ENCODE measurements around the gene PCBP3. TPM values are rescaled to one million over a fixed set of nuclear protein-coding genes. Genes with fewer than 3 reads are reported as not detected.

The PCBP3 gene
- total and polyA plus RNA-seq, 2 donors (not counting 3 experiments of a cell fraction or from before 2014, with no cell fraction given): 0.06 to 1.1 TPM

DNA sequence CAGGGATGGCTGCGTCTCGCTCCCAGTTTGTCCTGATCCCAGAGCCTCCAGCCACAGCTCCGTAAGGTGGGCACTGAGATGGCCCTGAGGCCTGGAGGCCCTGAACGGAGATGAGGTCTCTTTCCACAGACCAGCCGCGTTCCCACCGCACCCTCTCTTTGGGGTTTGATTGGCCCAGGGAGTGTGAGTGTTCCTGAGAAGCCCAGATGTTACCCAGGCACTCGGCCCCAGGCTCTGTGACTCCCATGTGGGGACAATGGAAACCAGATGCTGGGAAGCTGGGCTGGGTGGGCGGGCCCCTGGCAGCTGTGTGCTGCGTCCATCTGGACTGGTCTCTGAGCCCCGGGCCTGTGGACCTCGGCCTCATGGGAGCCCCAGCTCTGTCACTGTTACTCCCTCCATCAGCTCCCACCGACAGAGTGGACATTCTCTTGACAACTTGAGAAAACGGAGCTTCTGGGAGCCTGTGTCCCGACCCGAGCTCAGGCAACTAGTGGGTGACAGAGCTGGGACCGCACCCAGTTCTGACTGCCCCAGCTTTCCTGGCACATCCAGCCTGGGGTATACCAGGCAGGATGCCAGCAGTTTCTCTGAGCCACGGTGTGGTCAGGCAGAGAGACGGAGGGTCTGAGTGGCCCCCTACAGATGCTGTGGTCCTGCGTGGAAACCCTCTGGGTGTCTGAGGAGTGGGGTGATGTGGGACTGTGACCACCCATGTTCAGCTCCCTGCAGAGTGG, 328.3 kb downstream of the PCBP3 start:
- Histone ChIP-seq H4K20me1 (replicated peaks; ENCODE audit: control insufficient read depth, extremely low read depth, insufficient read depth, low read length) (no peaks in the 10 kb centered on the region), H3K4me1 (ENCODE audit: control insufficient read depth, extremely low read depth, insufficient read depth, low read length) (peaks cover 29% of the 10 kb centered on the region), H3K79me2 (ENCODE audit: control insufficient read depth, insufficient read depth, low read length) (no peaks in the 10 kb centered on the region), H3K36me3 (ENCODE audit: control insufficient read depth in 2 of 2, extremely low read depth in 1 of 2, insufficient read depth in 2 of 2, low read length in 2 of 2) (no peaks in the 10 kb centered on the region), H3K4me3 (replicated peaks in 1 of 3; ENCODE audit: insufficient read depth in 1 of 3, low read depth in 1 of 3, low read length in 3 of 3) (no peak overlapping the region), H3K4me2 (ENCODE audit: insufficient read depth, low read length) (no peak overlapping the region), H3K9ac (replicated peaks; ENCODE audit: extremely low read depth, insufficient read depth, low read length) (no peak overlapping the region), H3K27ac (ENCODE audit: insufficient read depth, low read depth, low read length) (no peak overlapping the region), H3K27me3 (ENCODE audit: control insufficient read depth in 2 of 2, insufficient read depth in 2 of 2, low read length in 2 of 2) (peaks cover 0 to 2% of the 10 kb centered on the region in 2 experiments), H2AFZ (ENCODE audit: low read depth, low read length) (no peak overlapping the region), H3K9me3 (replicated peaks; ENCODE audit: control insufficient read depth, insufficient read depth, low read length) (no peaks in the 10 kb centered on the region), H3K9me1 (replicated peaks; ENCODE audit: control insufficient read depth, extremely low read depth, insufficient read depth, low read length) (no peaks in the 10 kb centered on the region)
- DNase-seq (ENCODE audit: low read depth, low spot score) (no peak), FAIRE-seq (no peak)
- intact Hi-C loops (cut with micrococcal nuclease) (loop anchor here (2.0 to 5.0 kb wide), 3 partner anchors 126 to 353 kb away; partner anchors contain the start of genes COL6A2, LSS and PCNT), dilution Hi-C loops (cut with MboI; ENCODE audit: extremely low pct_ligation_motif_present, low sequenced_read_pairs) (no loop called here)
- no TSS peak for BruUV-seq (replicated peaks)
- ChIA-PET CTCF (interaction anchor here (0.6 to 5.1 kb wide), 4 partner anchors 9 to 171 kb away, joined by 3 to 78 read pairs (median 3); partner anchors contain the start of gene COL6A1), POLR2A (no interaction called here)
- TF ChIP-seq EZH2 (IDR thresholded peaks at IDR 0.05; ENCODE audit: borderline replicate concordance, low read depth, low read length, severe bottlenecking): peak; percentile 2
- TF ChIP-seq GATA2 (IDR thresholded peaks at IDR 0.05; ENCODE audit: insufficient read depth, insufficient read length, low read depth, low read length): no peak
- TF ChIP-seq POLR2AphosphoS5 (IDR thresholded peaks at IDR 0.05; ENCODE audit: insufficient read depth, low read depth, low read length): no peak
- TF ChIP-seq FOS (IDR thresholded peaks at IDR 0.05; ENCODE audit: borderline replicate concordance, insufficient read depth, low read length): no peak
- TF ChIP-seq, protein P1, sequence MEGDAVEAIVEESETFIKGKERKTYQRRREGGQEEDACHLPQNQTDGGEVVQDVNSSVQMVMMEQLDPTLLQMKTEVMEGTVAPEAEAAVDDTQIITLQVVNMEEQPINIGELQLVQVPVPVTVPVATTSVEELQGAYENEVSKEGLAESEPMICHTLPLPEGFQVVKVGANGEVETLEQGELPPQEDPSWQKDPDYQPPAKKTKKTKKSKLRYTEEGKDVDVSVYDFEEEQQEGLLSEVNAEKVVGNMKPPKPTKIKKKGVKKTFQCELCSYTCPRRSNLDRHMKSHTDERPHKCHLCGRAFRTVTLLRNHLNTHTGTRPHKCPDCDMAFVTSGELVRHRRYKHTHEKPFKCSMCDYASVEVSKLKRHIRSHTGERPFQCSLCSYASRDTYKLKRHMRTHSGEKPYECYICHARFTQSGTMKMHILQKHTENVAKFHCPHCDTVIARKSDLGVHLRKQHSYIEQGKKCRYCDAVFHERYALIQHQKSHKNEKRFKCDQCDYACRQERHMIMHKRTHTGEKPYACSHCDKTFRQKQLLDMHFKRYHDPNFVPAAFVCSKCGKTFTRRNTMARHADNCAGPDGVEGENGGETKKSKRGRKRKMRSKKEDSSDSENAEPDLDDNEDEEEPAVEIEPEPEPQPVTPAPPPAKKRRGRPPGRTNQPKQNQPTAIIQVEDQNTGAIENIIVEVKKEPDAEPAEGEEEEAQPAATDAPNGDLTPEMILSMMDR (IDR thresholded peaks at IDR 0.05; ENCODE audit: extremely low read depth in 1 of 2, insufficient read depth in 1 of 2, low read depth in 1 of 2, low read length in 2 of 2): no peak

Measured in endothelial cell of umbilical vein (primary cell).